Thyroid gland (tissue), 4 donors: ENCODE measurements around the gene ZYX. TPM values are rescaled to one million over a fixed set of nuclear protein-coding genes. Genes with fewer than 3 reads are reported as not detected.
"Not testable (repeated sequence)": the region's sequence is repeated elsewhere in the genome, so short reads cannot be mapped to it uniquely, and the experiment has no call there.

Source experiments
- DNase-seq, 2 donors: peaks; one replicate each; pipeline ENCODE4 v3.0.0-alpha.2; 2019
- H3K27ac ChIP-seq, 3 donors: fragments of 200-600 bp; sonication (generic); 1 replicate in 2 of 3; 2 replicates in 1 of 3; pipeline ENCODE4 v1.5.1; 2016 to 2019; ENCODE audit warnings: mild to moderate bottlenecking in 1 of 3, moderate library complexity in 1 of 3
- H3K27me3 ChIP-seq: fragments of 200-600 bp; sonication (generic); one replicate; pipeline ENCODE4 v1.5.1; 2019
- H3K36me3 ChIP-seq, 2 donors: fragments of 200-600 bp; sonication (generic); one replicate each; pipeline ENCODE4 v1.5.1; 2016 to 2019
- H3K4me1 ChIP-seq, 2 donors: fragments of 200-600 bp; sonication (generic); one replicate each; pipeline ENCODE4 v1.5.1; 2017 to 2019
- H3K4me3 ChIP-seq, 3 donors: fragments of 200-600 bp; sonication (generic); replicated peaks in 1 of 3; 1 replicate in 2 of 3; 2 replicates in 1 of 3; pipeline ENCODE4 v1.5.1; 2016; ENCODE audit warnings: mild to moderate bottlenecking in 1 of 3
- H3K9me3 ChIP-seq: fragments of 200-600 bp; sonication (generic); one replicate; pipeline ENCODE4 v1.5.1; 2017
- CTCF ChIP-seq, 6 experiments: fragments of 200-600 bp in 3 of 6; fragments of 450-650 bp in 3 of 6; sonication (generic) in 3 of 6; IDR thresholded peaks; one replicate each; pipeline ENCODE4 v1.5.1; 2016 to 2019; ENCODE audit warnings: antibody characterized with exemption in 6 of 6, mild to moderate bottlenecking in 2 of 6, inconsistent platforms in 1 of 6, moderate library complexity in 1 of 6
- POLR2A ChIP-seq, 2 donors: fragments of 450-650 bp; IDR thresholded peaks; one replicate each; pipeline ENCODE4 v1.6.1; 2017; ENCODE audit warnings: antibody characterized with exemption in 2 of 2, mild to moderate bottlenecking in 2 of 2, moderate library complexity in 1 of 2
- WGBS, 2 donors: methylation state at CpG; one replicate each; pipeline ENCODE4 v1.1.5; 2017; 5-methylcytosine and 5-hydroxymethylcytosine counted together
- intact Hi-C: fragments of 100-400 bp; cut with DNase I; formaldehyde crosslinking; loops from one replicate; pipeline ENCODE4 v1.15.1; 2023
- total RNA-seq, 4 donors: library from RNA; depleted of rRNA; stranded (reverse); fragments of >200 nt; gene quantifications; one replicate each; pipeline ENCODE4 v1.2.3, GENCODE V29; 2016

The ZYX gene
- total RNA-seq, 4 donors from 2014 or later, result 24.6 to 55.4 (median 31.3) TPM

DNA sequence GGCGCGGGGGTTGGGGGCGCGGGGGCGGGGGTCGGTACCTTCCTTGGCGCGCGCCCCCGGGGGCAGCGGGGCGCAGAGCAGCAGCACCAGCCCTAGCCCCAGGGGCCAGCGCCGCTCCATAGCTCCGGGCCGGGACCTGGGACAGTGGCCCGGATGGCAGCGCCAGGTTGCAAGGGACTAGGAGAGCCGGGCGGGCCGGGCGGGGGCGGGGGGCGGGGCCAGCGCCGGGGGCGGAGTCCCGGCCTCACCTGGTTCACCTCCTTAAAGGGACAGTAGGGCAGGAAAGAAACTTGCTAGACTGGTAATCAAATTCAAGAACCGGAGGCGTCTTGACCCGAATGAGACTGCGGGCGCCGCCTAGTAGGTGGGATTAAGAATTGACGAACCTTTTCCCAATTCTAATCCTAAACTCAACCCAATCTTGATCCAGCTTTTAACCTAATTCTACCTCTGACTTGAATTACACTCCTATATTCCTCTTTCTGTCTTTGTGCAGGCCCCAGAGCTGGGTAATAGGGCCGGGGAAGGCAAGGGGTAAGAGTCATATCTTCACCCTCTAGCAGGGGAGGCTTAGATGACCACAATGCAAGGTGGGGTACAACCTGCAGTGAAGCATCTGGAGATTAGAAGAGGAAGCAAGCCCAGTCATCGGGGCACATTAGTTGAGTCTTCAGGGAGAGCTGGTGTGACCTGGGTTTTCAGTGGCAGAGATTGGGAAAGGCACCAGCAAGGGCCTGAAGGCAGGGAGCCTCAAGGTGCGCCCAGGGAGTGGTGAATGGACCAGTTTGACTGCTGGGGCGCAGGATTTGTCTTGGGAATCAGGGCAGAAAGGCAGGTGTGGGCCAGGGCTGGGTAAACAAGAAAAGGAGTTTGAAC is 27.8 kb downstream of the ZYX start, which contains the start of gene EPHA1:
TSS of gene EPHA1 (minus strand) at position 171 of the 876 bp plus-strand sequence. CDS start at position 120, 51 bp downstream.
- peak within 1 kb of the TSS in 2 of 3 donors; percentile 34 to 41 for H3K4me3 ChIP-seq
- TF ChIP-seq POLR2A (IDR thresholded peaks at IDR 0.05) (no peak), CTCF (IDR thresholded peaks at IDR 0.05) (peak in 5 of 6 experiments; percentile 37 to 69 (median 63))
- no peaks in the 10 kb centered on the region for H3K36me3 ChIP-seq
- H3K27me3 ChIP-seq, result no peaks in the 10 kb centered on the region
- intact Hi-C loops, result no loop called here
- peak within 1 kb of the TSS in 2 of 3 donors; percentile 36 to 62 for H3K27ac ChIP-seq
- DNase-seq, result peak; percentile 77 to 81
- WGBS, 2 donors, result 10 to 12% methylated on average over 23 to 25 of the region's 39 CpGs
- peaks cover 10 to 22% of the 10 kb centered on the region in 2 donors for H3K4me1 ChIP-seq
- no peaks in the 10 kb centered on the region for H3K9me3 ChIP-seq

GRCh38 chr7:143410521-143411004 is 29.4 kb downstream of the ZYX start:
- 49 to 51% methylated on average over 6 of the region's 6 CpGs for WGBS, 2 donors

DNA sequence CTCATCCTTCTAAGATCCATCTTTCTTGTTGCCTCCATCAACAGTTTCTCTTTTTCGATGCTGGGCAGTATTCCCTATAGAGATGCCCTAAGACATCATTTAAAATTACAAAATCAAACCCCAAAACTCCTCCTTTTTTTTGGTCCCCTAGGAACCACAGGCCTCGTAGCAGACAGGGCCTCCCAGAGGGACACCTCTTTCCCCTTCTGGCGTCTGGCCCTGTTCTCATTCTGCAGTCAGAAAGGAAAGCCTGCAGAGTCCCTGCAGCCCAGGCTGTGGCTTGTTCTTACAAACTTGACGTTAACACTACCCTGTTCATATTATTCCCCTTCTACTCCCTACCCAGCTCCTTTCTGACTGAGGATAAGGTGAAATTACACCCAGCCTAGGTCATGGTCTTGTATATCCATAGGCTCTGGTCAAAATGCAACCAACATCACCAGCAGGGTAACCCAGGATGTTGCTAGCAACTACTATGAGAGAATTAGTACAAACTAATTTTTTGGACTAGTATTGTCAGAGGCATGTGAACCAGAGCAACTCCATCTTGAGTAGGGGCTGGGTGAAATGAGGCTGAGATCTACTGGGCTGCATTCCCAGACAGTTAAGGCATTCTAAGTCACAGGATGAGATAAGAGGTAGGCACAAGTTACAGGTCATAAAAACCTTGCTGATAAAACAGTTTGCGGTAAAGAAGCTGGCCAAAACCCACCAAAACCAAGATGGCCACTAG is 31.0 kb downstream of the ZYX start:
- Histone ChIP-seq H3K27ac (no peak overlapping the region), H3K9me3 (no peaks in the 10 kb centered on the region), H3K36me3 (no peaks in the 10 kb centered on the region), H3K4me1 (peaks cover 10 to 17% of the 10 kb centered on the region in 2 donors), H3K4me3 (no peak overlapping the region), H3K27me3 (no peaks in the 10 kb centered on the region)
- WGBS, 2 donors, result 85% methylated on average over 5 of the region's 5 CpGs
- TF ChIP-seq CTCF (IDR thresholded peaks at IDR 0.05) (no peak), POLR2A (IDR thresholded peaks at IDR 0.05) (no peak)
- no peak for DNase-seq
- intact Hi-C loops, result loop anchor here (10.0 kb wide), 1 partner anchor 127 kb away; the partner anchor contains the start of genes CASP2 and TMEM139

More at GRCh38 chr7:143410521-143411004, 29.4 kb downstream of the ZYX start:
- Histone ChIP-seq H3K4me1 (peaks cover 10 to 22% of the 10 kb centered on the region in 2 donors), H3K4me3 (no peak overlapping the region), H3K36me3 (no peaks in the 10 kb centered on the region), H3K27me3 (no peaks in the 10 kb centered on the region), H3K27ac (no peak overlapping the region), H3K9me3 (no peaks in the 10 kb centered on the region)
- intact Hi-C loops, result loop anchor here (10.0 kb wide), 1 partner anchor 126 kb away; the partner anchor contains the start of genes CASP2 and TMEM139
- TF ChIP-seq CTCF (IDR thresholded peaks at IDR 0.05), result no peak
- TF ChIP-seq POLR2A (IDR thresholded peaks at IDR 0.05), result no peak
- no peak for DNase-seq

DNA sequence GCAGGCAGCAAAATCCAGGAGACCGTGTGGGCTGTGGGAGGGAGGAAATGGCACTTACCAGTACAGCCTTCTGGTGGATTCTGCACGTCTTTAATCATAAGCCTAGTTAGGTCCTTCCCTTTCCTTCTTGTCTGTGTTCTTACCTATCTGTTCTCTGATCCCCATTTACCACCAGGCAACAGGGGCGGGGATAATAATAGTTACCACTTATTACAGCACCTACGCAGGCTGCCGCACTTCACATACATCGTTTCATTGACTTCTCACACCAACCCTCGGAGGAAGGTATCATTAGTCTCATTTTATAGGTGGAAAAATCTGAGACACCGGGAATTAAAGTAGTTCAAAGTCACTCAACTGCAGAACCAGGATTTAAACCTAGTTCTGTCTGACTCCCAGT is 32.0 kb downstream of the ZYX start:
- intact Hi-C loops, result loop anchor here (10.0 kb wide), 1 partner anchor 128 kb away; the partner anchor contains the start of genes CASP2 and TMEM139
- DNase-seq, result no peak

DNA sequence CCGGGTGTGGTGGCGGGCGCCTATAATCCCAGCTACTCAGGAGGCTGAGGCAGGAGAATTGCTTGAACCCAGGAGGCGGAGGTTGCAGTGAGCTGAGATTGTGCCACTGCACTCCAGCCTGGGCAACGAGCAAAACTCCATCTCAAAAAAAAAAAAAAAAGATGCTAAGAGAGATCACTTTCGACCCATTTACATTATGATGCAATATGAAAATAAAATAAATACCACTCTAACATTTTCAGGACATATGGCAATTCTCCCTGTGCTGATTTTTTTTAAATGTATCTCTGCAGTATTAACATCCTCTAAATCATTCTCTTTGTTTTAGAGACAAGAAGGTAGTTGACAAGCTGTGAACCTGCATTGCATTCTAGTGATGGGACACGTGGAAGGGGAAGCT is 34.1 kb downstream of the ZYX start:
- 86 to 89% methylated on average over 7 of the region's 7 CpGs for WGBS, 2 donors
- DNase-seq, H3K4me1 ChIP-seq, H3K27me3 ChIP-seq, H3K36me3 ChIP-seq, H3K4me3 ChIP-seq, H3K9me3 ChIP-seq, H3K27ac ChIP-seq: not testable (repeated sequence)
- intact Hi-C loops, result loop anchor here (5.0 to 10.0 kb wide), 3 partner anchors 33 to 173 kb away; partner anchors contain the start of genes CASP2, TMEM139 and ZYX

More for the DNA sequence above, 32.0 kb downstream of the ZYX start:
- Histone ChIP-seq H3K27ac (no peak overlapping the region), H3K9me3 (no peaks in the 10 kb centered on the region), H3K27me3 (no peaks in the 10 kb centered on the region), H3K4me1 (peaks cover 5 to 8% of the 10 kb centered on the region in 2 donors), H3K4me3 (no peak overlapping the region), H3K36me3 (no peaks in the 10 kb centered on the region)
- TF ChIP-seq POLR2A (IDR thresholded peaks at IDR 0.05), result no peak
- TF ChIP-seq CTCF (IDR thresholded peaks at IDR 0.05), result no peak
- 89 to 93% methylated on average over 8 of the region's 8 CpGs for WGBS, 2 donors
